Measurements from ENCODE around the gene NUP155. TPM values are rescaled to one million over a fixed set of nuclear protein-coding genes. Genes with fewer than 3 reads are reported as not detected.
A peak's percentile ranks its signal among the peaks of the same experiment; 100 is the strongest.

The NUP155 gene
- total RNA-seq, 2 donors from 2014 or later: 24.1 to 33.7 TPM

- peak; percentile 18 for DNase-seq (ENCODE audit: low spot score)
- H3K27ac ChIP-seq: no peak overlapping the region
- no peaks in the 10 kb centered on the region for H3K27me3 ChIP-seq (replicated peaks; ENCODE audit: insufficient read depth)
- no peaks in the 10 kb centered on the region for H3K36me3 ChIP-seq
- TF ChIP-seq POLR2AphosphoS5 (IDR thresholded peaks at IDR 0.05) (peak; percentile 61), CTCF (IDR thresholded peaks at IDR 0.05) (no peak), POLR2A (IDR thresholded peaks at IDR 0.05) (no peak)
- no peaks in the 10 kb centered on the region for H3K4me1 ChIP-seq (replicated peaks)
- 50% methylated on average over 1 of the region's 1 CpG for WGBS
- no peak overlapping the region for H3K4me3 ChIP-seq
- no peaks in the 10 kb centered on the region for H3K9me3 ChIP-seq
- intact Hi-C loops (cut with DNase I): no loop called here
These were observed 116.3 kb downstream of the NUP155 start for GRCh38 chr5:37254581-37254980.

GRCh38 chr5:37251665-37252064 is 119.2 kb downstream of the NUP155 start:
- H3K9me3 ChIP-seq: no peaks in the 10 kb centered on the region
- H3K27me3 ChIP-seq (replicated peaks; ENCODE audit: insufficient read depth): no peaks in the 10 kb centered on the region
- no peaks in the 10 kb centered on the region for H3K36me3 ChIP-seq
- no peak overlapping the region for H3K27ac ChIP-seq
- TF ChIP-seq POLR2A (IDR thresholded peaks at IDR 0.05) (no peak), CTCF (IDR thresholded peaks at IDR 0.05) (no peak), POLR2AphosphoS5 (IDR thresholded peaks at IDR 0.05) (no peak)
- intact Hi-C loops (cut with DNase I): no loop called here
- no peak for DNase-seq (ENCODE audit: low spot score)
- peaks cover 5% of the 10 kb centered on the region for H3K4me1 ChIP-seq (replicated peaks)
- no peak overlapping the region for H3K4me3 ChIP-seq

- WGBS: 70% methylated on average over 10 of the region's 10 CpGs
- no peaks in the 10 kb centered on the region for H3K27me3 ChIP-seq (replicated peaks; ENCODE audit: insufficient read depth)
- peak overlapping the region; percentile 68 to 78 for H3K4me3 ChIP-seq
- DNase-seq (ENCODE audit: low spot score): no peak
- intact Hi-C loops (cut with DNase I): loop anchor here (5.0 kb wide), 1 partner anchor 123 kb away; the partner anchor contains the start of gene NUP155
- H3K9me3 ChIP-seq: no peaks in the 10 kb centered on the region
- H3K36me3 ChIP-seq: no peaks in the 10 kb centered on the region
- no peak for TF ChIP-seq POLR2AphosphoS5 (IDR thresholded peaks at IDR 0.05)
- peaks cover 5% of the 10 kb centered on the region for H3K4me1 ChIP-seq (replicated peaks)
- H3K27ac ChIP-seq: peak overlapping the region; percentile 85 to 89
These were observed 121.1 kb downstream of the NUP155 start for GRCh38 chr5:37249815-37250164.

- H3K27ac ChIP-seq: peak within 1 kb of the TSS; percentile 85 to 89
- peak; percentile 55 for DNase-seq (ENCODE audit: low spot score)
- intact Hi-C loops (cut with DNase I): loop anchor here (5.0 kb wide), 1 partner anchor 123 kb away; the partner anchor contains the start of gene NUP155
- H3K4me1 ChIP-seq (replicated peaks): peaks cover 5% of the 10 kb centered on the region
- H3K9me3 ChIP-seq: no peaks in the 10 kb centered on the region
- TF ChIP-seq CTCF (IDR thresholded peaks at IDR 0.05) (peak in 1 of 4 experiments; percentile 4), POLR2A (IDR thresholded peaks at IDR 0.05) (peak; percentile 48), POLR2AphosphoS5 (IDR thresholded peaks at IDR 0.05) (no peak)
- peak within 1 kb of the TSS; percentile 68 to 78 for H3K4me3 ChIP-seq
- no peaks in the 10 kb centered on the region for H3K27me3 ChIP-seq (replicated peaks; ENCODE audit: insufficient read depth)
- H3K36me3 ChIP-seq: no peaks in the 10 kb centered on the region
- WGBS: under 1% methylated on average over 88 of the region's 88 CpGs
These were observed 121.7 kb downstream of the NUP155 start, which contains the start of gene CPLANE1 for GRCh38 chr5:37248970-37249814. Gene CPLANE1, minus strand, starts transcription at chr5:37249376. Its CDS starts 1,678 bp downstream, at chr5:37247698.

GRCh38 chr5:37248421-37248969 is 122.4 kb downstream of the NUP155 start:
- DNase-seq (ENCODE audit: low spot score): no peak
- H3K27me3 ChIP-seq (replicated peaks; ENCODE audit: insufficient read depth): no peaks in the 10 kb centered on the region
- TF ChIP-seq POLR2AphosphoS5 (IDR thresholded peaks at IDR 0.05): no peak
- no peak for TF ChIP-seq CTCF (IDR thresholded peaks at IDR 0.05)
- TF ChIP-seq POLR2A (IDR thresholded peaks at IDR 0.05): no peak
- peak overlapping the region; percentile 85 to 89 for H3K27ac ChIP-seq
- peaks cover 5% of the 10 kb centered on the region for H3K4me1 ChIP-seq (replicated peaks)
- H3K4me3 ChIP-seq: peak overlapping the region; percentile 68 to 78
- 8% methylated on average over 19 of the region's 19 CpGs for WGBS
- H3K9me3 ChIP-seq: no peaks in the 10 kb centered on the region
- H3K36me3 ChIP-seq: no peaks in the 10 kb centered on the region
- intact Hi-C loops (cut with DNase I): loop anchor here (5.0 kb wide), 1 partner anchor 124 kb away; the partner anchor contains the start of gene NUP155

All from prostate gland (tissue), 2 donors.